Activated T-helper 1 cell treated with anti-CD3 and anti-CD28 coated beads, Interleukin-2, amount 50 U/mL, for 16 hours (primary cell): ENCODE results near the gene MAP4K3.
"Not testable (repeated sequence)": the region's sequence is repeated elsewhere in the genome, so short reads cannot be mapped to it uniquely, and the experiment has no call there.

Source experiments
- DNase-seq, 2 donors: peaks; one replicate each; pipeline ENCODE4 v3.0.0-alpha.2; 2020; ENCODE audit warnings: low read depth in 1 of 2, low spot score in 1 of 2

Gene MAP4K3

DNA sequence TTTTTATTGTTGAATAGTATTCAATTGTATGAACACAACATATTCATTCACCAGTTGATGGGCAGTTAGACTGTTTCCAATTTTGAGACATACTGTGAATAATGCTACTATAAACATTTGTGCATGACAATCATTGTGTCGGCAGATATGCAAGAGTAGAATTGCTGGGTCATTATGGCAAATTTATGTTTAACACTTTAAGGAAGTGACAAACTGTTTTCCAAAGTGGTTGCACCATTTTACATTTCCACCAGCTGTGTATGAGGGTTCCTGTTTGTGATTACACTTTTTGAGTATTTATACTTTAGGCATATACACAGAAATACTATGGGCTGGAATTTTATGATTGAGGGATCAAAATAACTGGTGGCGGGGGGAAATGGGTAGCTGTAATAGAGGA, 61.2 kb downstream of the MAP4K3 start:
- DNase-seq = no peak

DNA sequence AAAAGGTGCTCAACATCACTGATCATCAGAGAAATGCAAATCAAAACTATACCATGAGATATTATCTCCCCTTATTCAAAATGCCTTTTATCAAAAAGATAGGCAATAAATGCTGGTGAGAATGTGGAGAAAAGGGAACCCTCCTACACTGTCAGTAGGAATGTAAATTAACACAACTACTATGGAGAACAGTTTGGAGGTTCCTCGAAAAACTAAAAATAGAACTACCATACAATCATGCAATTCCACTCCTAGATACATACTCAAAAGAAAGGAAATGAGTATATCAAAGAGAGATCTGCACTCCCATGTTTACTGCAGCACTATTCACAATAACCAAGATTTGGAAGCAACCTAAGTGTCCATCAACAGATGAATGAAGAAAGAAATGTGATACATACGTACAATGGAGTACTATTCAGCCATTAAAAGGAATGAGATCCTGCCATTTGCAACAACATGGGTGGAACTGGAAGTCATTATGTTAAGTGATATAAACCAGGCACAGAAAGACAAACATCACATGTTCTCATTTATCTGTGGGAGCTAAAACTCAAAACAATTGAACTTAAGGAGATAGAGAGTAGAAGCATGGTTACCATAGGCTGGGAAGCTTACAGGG, 63.8 kb downstream of the MAP4K3 start:
- DNase-seq = no peak

DNA sequence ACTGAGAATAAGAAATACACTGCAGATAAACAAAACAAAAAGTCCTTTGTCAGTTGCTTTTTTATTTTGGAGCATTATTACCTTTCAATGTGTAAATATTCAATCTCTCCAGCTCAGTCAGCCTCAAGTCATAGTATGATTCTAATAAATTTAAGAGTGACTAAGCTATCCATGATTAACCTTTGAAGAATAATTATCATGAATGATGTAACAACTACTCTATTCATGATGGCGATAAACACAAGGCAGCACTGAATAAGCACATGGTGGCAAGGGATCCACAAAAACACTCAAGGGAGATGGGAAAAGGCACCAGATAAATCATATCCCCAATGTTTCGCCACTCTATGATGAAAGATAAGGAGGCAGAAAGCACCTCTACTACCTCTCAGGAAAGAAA, 67.0 kb downstream of the MAP4K3 start:
- DNase-seq = no peak

DNA sequence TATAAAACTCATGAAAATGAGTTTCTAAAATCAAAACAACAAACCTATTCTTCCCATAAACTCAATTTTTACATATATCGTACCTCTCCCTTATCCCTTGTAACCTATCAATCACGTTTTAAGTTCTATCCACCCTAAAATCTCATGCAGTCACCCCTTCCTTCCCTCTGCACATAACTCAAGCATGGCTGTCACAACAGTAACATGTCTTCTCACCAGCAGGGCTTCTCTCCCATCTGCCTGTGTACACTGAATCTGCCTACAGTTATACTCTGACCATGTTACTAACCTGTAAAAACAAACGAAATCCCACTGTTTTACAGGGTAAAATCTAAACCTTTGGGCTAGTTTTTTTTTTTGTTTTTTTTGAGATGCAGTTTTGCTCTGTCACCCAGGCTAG, 68.2 kb downstream of the MAP4K3 start:
- no peak for DNase-seq

DNA sequence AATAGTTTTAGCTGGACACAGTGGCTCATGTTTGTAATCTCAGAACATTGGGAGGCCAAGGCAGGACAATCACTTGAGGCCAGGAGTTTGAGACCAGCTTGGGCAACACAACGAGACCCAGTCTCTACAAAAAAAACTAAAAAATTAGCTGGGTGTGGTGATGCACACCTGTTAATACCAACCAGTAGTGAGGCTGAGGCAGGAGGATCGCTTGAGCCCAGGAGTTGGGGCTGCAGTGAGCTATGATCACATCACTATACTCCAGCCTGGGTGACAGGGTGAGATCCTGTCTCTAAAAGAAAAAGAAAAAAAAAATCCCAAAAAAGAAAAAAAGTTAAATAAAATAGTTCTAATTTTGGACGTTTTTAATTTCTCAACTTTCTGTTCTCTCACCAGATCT, 68.7 kb downstream of the MAP4K3 start:
- no peak for DNase-seq

DNA sequence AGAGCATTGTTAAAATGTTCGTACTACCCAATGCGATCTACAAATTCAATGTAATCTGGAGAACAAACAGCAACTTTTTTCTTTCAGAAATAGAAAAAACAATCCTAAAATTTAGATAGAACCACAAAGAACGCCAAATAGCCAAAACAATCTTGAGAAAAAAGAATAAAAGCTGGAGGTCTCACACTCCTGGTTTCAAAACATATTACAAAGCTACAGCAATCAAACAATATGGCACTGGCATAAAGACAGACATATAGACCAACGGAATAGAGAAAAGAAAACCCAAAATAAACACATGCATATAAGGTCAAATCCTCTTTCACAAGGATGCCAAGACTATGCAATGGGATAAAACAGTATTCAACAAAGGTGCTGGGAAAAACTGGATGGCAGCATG, 74.5 kb downstream of the MAP4K3 start:
- no peak for DNase-seq

DNA sequence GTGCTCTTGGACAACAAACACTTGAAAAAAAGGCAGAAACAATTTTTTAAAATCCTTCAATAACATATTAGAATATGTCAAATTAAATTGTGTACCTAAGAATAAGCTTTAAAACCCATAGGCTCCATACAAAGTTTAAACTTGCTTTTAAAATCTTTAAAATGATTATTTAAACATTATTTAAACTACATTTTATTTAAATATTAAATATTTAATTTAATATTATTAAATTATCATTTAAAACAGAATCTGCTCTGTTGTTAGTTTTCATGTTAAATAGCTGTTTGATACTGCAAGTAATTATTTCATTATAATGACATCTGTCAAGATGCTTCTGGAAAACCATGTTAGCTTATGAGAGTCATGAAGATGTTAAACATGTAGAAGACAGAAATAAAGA, 75.6 kb downstream of the MAP4K3 start:
- no peak for DNase-seq

DNA sequence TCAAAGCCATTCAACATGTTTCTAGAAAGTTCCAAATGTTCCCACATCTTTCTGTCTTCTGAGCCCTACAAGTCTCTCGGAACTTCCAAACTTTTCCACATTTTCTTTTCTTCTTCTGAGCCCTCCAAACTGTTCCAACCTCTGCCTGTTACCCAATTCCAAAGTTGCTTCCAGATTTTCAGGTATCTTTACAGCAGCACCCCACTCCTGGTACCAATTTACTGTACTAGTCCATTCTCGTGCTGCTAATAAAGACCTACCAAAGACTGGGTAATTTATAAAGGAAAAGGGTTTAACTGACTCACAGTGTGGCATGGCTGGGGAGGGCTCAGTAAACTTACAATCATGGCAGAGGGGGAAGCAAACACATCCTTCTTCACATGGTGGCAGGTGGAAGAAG, 76.7 kb downstream of the MAP4K3 start:
- not testable (repeated sequence) for DNase-seq

DNA sequence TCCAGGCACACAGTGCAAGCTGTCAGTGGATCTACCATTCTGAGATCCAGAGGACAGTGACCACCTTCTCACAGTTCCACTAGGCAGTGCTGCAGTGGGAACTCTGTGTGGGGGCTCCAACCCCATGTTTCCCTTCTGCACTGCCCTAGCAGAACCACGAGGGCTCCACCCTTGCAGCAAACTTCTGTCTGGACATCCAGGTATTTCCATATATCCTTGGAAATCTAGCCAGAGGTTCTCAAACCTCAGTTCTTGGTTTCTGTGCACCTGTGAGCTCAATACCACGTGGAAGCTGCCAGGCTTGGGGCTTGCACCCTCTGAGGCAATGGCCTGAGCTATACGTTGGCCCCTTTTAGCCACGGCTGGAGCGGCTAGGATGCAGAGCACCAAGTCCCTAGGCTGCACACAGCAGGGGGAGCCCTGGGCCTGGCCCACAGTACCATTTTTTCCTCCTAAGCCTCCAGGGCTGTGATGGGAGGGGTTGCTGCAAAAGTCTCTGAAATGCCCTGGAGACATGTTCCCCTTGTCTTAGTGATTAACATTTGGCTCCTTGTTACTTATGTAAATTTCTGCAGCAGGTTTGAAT, 77.5 kb downstream of the MAP4K3 start:
- no peak for DNase-seq

DNA sequence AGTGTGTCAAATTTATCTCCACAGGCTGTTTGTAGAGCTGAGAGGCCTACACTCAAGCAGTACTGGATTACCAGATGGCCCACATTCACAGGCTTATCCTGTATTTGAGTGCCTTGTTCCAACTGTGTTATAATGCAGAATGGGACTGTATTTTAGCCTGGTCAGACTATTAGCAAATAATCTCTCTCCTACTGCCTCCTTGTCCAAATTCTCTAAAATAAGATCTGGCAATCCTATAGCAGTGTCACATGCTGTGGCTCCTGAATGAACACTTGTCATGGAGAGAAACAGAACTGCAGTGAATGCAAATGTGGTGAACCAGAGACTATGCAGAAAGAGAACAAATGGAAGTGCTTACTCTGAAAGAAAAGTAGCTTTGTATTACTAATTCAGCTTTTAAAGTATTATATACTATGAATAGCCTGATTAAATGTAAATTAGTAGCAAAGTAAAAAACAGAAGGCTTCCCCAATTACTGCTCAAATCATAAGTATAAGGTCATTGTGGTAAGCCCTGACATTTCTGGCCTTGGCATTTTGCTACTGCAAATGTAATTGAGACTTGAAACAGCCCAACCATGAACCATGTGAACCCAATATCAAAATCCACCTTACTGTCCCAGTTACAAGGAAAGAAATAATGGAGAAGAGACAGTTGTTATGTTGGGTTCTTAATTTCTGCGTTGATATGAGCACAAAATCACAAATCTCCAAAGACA, 80.0 kb downstream of the MAP4K3 start:
- no peak for DNase-seq

DNA sequence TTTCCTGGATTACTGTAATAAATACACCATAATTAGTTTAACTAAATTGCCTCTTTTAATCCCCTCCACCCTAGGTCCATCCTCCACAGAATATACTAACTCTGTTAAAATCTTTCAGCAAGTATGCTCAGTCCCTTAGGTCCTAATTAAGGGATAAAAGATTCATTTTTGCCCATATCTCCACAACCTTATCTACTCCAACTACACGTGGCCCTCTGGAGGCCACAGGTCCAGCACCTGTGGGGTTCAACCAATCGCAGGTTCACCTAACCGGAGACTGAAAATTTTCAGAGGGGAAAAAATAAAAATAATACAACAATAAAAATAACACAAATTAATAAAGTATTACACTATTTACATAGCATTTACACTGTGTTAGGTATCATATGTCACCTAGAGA, 86.4 kb downstream of the MAP4K3 start:
- no peak for DNase-seq

DNA sequence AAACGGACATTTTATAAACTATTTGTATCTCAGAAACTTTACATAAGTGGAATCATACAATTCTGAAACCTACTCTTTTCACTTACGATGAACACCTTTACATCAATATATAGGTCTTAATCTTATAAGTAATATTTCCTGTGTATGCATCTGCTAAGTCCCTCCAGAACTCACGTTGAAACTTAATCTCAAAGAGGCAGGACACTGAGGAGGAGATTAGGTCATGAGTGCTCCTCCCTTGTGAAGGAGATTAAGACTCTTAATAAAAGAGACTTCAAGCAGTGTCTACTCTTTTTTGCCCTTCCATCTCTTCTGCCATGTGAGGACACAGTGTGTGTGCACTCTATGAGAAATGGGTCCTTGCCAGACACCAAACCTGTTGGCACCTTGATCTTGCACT, 98.6 kb downstream of the MAP4K3 start:
- no peak for DNase-seq

DNA sequence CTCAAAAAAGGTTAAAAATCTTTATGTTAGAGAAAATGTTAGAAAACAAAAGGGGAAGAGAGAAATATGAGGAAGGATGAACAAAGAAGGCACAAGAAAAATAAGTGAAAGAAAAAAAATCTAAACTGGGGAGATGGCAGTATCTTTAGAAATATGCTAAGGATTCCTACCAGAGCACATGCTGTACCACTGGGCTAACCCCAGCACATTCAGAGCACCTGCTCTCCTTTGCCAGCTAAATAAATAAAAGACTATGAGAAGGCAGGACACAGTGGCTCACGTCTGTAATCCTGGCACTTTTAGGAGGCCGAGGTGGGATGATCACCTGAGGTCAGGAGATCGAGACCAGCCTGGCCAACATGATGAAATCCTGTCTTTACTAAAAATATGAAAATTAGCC, 101.2 kb downstream of the MAP4K3 start:
- no peak for DNase-seq

DNA sequence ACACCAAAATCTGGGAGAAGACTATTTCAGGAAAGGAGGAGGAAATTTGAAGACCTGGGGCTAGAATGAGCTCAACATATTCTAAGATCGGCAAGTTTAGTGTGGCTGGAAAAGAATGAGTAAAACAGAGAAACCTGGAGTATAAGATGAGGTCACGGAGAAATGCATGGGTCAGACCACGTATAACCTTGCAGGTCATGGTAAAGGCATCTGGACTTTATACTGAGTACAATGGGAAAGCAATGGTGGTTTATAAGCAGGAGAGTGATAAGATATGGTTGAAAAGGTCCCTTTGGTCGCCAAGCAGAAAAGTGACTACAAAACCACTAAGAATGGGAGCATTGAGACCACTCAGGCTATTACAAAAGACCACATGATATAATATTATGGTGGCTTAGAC, 102.1 kb downstream of the MAP4K3 start:
- DNase-seq = no peak

DNA sequence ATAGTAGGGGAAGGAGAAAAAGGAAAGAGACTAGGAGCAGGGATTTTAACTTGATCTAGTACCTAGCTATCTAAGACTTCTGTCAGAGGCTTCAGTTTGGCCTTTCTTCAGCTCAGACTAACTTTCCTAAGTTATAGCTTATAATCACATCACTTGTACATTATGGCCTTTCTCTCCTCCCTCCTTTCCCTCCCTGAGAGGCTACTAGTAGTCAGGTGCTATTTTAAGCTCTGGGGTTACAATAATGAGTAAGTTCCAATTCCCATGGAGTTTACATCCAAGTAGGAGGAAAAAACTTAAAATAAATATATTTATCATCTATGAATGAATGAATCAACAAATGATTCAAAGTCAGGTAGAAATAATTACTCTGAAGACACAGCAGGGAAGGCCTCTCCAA, 102.6 kb downstream of the MAP4K3 start:
- no peak for DNase-seq

DNA sequence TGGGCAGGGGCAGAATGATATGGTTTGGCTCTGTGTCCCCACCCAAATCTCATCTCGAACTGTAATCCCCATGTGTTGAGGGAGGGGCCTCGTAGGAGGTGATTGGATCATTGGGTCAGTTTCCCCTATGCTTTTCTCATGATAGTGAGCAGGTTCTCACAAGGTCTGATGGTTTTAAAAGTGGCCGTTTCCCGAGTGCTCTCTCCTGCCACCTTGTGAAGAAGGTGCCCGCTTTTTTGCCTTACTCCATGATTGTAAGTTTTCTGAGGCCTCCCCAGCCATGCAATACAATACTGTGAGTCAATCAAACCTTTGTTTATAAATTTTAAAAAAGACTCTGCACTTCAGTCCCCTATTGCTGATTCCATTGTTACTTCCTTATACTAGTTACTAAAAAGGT, 110.4 kb downstream of the MAP4K3 start:
- DNase-seq = no peak

DNA sequence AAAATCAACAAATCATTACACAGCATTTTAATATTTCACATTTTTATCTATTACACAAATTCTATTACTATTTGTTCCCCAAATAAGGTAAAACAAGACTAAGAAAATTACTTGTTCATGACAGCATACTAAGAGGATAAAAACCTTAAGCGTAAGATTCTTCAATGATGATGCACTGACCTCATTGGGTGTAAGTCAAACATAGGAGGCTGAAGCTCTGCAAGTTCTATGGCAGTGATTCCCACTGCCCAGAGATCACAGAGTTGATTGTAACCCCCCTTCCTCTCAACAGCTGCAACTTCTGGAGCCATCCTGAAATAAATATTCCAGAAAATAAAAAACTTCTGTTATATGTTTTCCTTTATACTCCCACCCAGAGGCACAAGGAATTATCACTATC, 111.1 kb downstream of the MAP4K3 start:
- DNase-seq = no peak

DNA sequence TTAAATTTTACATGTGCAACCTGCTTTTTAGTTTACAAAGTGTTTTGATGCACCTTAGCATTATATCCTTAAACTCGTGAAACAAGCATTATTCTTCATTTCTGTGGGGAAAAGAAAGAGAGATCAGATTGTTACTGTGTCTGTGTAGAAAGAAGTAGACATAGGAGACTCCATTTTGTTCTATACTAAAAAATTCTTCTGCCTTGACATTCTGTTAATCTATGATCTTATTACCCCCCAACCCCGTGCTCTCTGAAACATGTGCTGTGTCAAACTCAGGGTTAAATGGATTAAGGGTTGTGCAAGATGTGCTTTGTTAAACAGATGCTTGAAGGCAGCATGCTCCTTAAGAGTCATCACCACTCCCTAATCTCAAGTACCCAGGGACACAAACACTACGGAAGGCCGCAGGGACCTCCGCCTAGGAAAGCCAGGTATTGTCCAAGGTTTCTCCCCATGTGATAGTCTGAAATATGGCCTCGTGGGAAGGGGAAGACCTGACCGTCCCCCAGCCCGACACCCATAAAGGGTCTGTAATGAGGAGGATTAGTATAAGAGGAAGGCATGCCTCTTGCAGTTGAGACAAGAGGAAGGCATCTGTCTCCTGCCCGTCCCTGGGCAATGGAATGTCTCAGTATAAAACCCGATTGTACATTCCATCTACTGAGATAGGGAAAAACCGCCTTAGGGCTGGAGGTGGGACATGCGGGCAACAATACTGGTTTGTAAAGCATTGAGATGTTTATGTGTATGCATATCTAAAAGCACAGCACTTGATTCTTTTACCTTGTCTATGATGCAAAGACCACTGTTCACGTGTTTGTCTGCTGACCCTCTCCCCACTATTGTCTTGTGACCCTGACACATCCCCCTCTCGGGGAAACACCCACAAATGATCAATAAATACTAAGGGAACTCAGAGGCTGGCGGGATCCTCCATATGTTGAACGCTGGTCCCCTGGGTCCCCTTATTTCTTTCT, 115.7 kb downstream of the MAP4K3 start:
- not testable (repeated sequence) for DNase-seq

DNA sequence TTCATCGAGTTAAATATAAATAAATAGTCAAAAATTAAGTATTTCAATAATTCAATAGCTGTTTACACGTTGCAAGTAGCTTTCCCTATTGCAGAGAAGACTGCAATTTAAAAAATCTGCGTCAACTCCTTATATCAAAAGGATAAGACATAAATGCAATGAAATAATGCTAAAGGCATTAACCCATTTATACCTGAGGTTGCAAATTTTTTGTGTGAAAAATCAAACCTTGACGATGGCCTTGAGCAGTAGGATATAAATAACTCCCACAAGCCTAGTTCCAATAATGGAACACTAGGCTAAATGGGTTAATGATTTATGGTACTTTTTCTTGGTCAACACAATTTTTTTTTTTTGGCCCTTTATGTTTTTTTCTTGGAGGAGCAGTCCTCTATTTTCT, 116.9 kb downstream of the MAP4K3 start:
- DNase-seq = no peak

DNA sequence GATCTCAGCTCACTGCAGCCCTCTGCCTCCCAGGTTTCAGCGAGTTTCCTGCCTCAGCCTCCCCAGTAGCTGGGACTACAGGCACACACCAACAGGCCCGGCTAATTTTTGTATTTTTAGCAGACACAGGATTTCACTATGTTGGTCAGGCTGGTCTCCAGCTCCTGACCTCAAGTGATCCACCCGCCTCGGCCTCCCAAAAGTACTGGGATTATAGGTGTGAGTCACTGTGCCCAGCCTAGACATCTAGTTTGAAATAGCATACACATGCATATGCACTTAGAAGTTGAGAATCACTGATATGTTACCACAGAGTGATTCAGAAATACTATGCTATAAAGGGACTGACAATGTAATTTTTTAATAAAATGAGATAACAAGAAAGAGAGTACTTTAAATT, 123.5 kb downstream of the MAP4K3 start:
- no peak for DNase-seq

DNA sequence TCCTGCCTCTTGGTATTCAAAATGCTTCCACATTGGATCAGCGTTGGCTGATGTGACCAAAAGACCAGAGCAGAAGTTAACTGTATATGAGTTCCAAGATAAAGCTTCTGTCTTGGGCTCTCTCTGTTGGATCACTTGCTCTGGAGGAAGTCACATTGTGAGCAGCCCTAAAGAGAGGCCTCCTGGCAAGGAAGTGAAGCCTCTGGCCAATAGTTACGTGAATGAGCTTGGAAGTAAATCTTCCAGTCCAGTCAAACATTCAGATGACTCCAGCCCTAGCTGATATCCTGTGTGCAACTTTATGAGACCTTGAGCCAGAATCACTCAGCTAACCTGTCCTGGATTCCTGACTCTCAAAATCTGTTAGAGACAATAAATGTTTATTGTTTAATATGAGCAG, 125.6 kb downstream of the MAP4K3 start:
- no peak for DNase-seq

DNA sequence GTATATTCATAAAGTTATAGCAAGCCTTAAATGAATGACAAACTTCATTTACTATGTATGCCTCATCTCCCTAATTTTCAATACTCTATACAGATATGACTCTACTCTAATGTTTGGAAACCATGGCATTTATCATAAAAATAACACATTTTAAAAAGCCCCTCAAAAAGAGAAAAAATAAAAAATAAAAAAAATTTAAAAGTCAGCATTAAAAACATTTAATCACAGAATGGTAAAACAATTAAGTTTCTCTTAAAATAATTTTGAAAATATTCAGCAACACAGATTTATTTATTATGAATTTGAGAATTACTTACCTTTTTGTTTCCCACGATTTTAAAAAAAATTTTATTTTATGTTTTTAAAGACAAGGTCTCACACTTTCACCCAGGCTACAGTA, 128.3 kb downstream of the MAP4K3 start:
- DNase-seq = no peak
